Measurements from ENCODE around the gene FALEC. TPM values are rescaled to one million over a fixed set of nuclear protein-coding genes. Genes with fewer than 3 reads are reported as not detected.

Gene FALEC
- total and polyA plus RNA-seq, 8 donors, result 0.50 to 1.9 (median 1.2) TPM; not detected in 2

DNA sequence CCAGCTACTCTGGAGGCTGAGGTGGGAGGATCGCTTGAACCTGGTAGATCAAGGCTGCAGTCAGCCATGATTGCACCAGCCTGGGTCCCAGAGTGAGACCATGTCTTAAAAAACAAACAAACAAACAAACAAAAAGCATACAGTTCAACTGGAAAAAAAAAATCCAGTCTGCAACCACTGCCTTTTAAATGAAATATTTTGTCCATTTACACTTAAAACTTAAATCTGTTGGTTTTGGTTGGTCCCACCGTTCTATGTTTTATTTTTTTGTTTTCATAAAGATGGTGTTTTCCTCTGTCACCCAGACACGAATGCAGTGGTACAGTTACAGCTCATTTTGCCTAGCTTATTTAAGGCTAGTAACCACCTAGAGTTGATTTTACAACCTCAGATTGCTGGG is 9.8 kb downstream of the FALEC start:
- Histone ChIP-seq H3K36me3 (no peaks in the 10 kb centered on the region), H3K27ac (no peak overlapping the region), H3K9me3 (no peaks in the 10 kb centered on the region), H3K4me3 (no peak overlapping the region), H3K27me3 (no peaks in the 10 kb centered on the region), H3K4me1 (no peaks in the 10 kb centered on the region)
- intact Hi-C loops (cut with DNase I), result loop anchor here in 1 of 2 donors (10.0 kb wide), 1 partner anchor 51 kb away; no protein-coding TSS in a partner anchor
- DNase-seq, result no peak
- no peak for ATAC-seq
- no peak for TF ChIP-seq CTCF (IDR thresholded peaks at IDR 0.05)

DNA sequence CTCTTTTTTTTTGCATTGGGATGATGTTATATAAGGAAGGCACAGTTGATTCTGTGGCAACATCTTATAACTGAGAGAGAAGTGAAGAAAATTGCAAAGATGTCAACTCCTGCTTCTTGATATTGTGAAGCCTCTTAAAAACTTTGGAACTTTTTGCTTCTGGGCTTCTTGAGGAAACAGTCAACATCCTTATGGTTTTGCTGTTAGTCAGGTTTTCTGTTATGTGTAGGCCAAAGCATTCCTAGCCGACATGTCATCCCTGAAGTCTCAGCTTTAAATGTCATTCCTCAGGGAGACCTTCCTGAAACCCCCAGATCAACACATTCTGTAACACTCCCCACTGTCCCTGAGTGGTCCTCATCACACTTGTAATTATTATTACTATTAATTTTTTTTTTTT is 12.6 kb downstream of the FALEC start:
- no peak for TF ChIP-seq CTCF (IDR thresholded peaks at IDR 0.05)
- DNase-seq (no peak), ATAC-seq (no peak)
- H3K27ac ChIP-seq, result no peak overlapping the region
- H3K4me3 ChIP-seq, result no peak overlapping the region
- H3K4me1 ChIP-seq, result peaks cover 0 to 6% of the 10 kb centered on the region in 2 donors
- no peaks in the 10 kb centered on the region for H3K27me3 ChIP-seq
- H3K36me3 ChIP-seq, result no peaks in the 10 kb centered on the region
- H3K9me3 ChIP-seq, result no peaks in the 10 kb centered on the region
- intact Hi-C loops (cut with DNase I), result loop anchor here in 1 of 2 donors (10.0 kb wide), 1 partner anchor 53 kb away; no protein-coding TSS in a partner anchor

- TF ChIP-seq CTCF (IDR thresholded peaks at IDR 0.05), result no peak
- Histone ChIP-seq H3K27ac (no peak overlapping the region), H3K36me3 (no peaks in the 10 kb centered on the region), H3K4me3 (no peak overlapping the region), H3K4me1 (peaks cover 0 to 6% of the 10 kb centered on the region in 2 donors), H3K27me3 (no peaks in the 10 kb centered on the region), H3K9me3 (no peaks in the 10 kb centered on the region)
- intact Hi-C loops (cut with DNase I), result loop anchor here in 1 of 2 donors (10.0 kb wide), 1 partner anchor 54 kb away; no protein-coding TSS in a partner anchor
- peak in 2 of 4 donors; percentile 40 to 69 for DNase-seq
- ATAC-seq, result peak; percentile 67
These were observed 13.5 kb downstream of the FALEC start for GRCh38 chr1:150529017-150529416.

DNA sequence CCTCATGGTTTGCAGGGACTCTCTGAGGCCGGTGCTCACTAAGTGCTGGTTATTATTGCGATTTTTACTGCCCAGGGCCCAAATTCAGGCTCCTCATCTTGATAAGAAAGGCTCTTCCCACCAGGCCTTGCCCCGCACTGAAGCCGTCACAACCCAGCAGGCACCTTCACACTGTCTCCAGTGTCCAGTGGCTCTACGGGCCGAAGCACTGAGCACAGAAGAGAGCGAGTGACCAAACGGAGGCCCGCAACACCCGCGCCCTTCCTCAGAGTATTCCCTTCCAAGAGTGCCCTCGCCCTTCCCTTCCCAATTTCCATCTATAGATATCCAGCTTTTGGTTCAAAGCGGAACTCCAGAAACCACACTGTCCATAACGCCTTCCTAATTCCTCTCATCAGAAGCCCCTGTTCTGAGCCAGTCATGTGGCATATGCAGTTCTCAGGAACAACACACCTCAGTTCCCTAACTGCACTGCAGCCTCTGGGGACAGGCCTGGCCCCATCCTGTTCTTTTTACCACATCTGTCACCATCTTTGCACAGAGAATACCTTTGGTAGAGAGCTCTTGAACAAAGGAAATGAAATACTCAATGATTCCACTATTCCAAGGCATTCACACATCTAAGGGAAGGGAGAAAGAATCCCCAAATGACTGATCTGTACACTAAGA is 15.1 kb downstream of the FALEC start:
- DNase-seq (peak in 1 of 4 donors; percentile 45), ATAC-seq (no peak)
- intact Hi-C loops (cut with DNase I), result no loop called here
- no peaks in the 10 kb centered on the region for H3K27me3 ChIP-seq
- H3K36me3 ChIP-seq, result no peaks in the 10 kb centered on the region
- peaks cover 0 to 6% of the 10 kb centered on the region in 2 donors for H3K4me1 ChIP-seq
- H3K4me3 ChIP-seq, result no peak overlapping the region
- H3K9me3 ChIP-seq, result no peaks in the 10 kb centered on the region
- H3K27ac ChIP-seq, result no peak overlapping the region
- TF ChIP-seq CTCF (IDR thresholded peaks at IDR 0.05), result no peak

- DNase-seq (no peak), ATAC-seq (no peak)
- H3K27ac ChIP-seq, result peak overlapping the region in 1 of 2 donors; percentile 16
- H3K4me3 ChIP-seq, result no peak overlapping the region
- no peak for TF ChIP-seq CTCF (IDR thresholded peaks at IDR 0.05)
- no peaks in the 10 kb centered on the region for H3K27me3 ChIP-seq
- H3K9me3 ChIP-seq, result no peaks in the 10 kb centered on the region
- H3K36me3 ChIP-seq, result no peaks in the 10 kb centered on the region
- peaks cover 0 to 6% of the 10 kb centered on the region in 2 donors for H3K4me1 ChIP-seq
- intact Hi-C loops (cut with DNase I), result no loop called here
These were observed 17.3 kb downstream of the FALEC start for GRCh38 chr1:150532860-150533259.
